ENCODE data around the gene LEF1. TPM values are rescaled to one million over a fixed set of nuclear protein-coding genes. Genes with fewer than 3 reads are reported as not detected.

LEF1 gene
- total RNA-seq, 1 donor from 2014 or later, result 2.8 TPM

- Mint-ChIP-seq H3K4me3 (ENCODE audit: unreplicated experiment) (no peak overlapping the region), H3K27ac (ENCODE audit: unreplicated experiment) (no peak overlapping the region), H3K36me3 (ENCODE audit: low read depth) (peaks cover 3% of the 10 kb centered on the region), H3K4me1 (ENCODE audit: low read depth) (no peaks in the 10 kb centered on the region), H3K27me3 (ENCODE audit: low read depth) (peaks cover 6% of the 10 kb centered on the region), H3K9me3 (ENCODE audit: low read depth) (no peaks in the 10 kb centered on the region)
- no peak for DNase-seq (ENCODE audit: low spot score)
- TF ChIP-seq CTCF (IDR thresholded peaks at IDR 0.05), result no peak
Observed at GRCh38 chr4:108201774-108202173, 33.0 kb upstream of the LEF1 start.

- Mint-ChIP-seq H3K4me3 (ENCODE audit: unreplicated experiment) (no peak overlapping the region), H3K27ac (ENCODE audit: unreplicated experiment) (no peak overlapping the region), H3K9me3 (ENCODE audit: low read depth) (no peaks in the 10 kb centered on the region), H3K27me3 (ENCODE audit: low read depth) (peaks cover 5% of the 10 kb centered on the region), H3K36me3 (ENCODE audit: low read depth) (peaks cover 3% of the 10 kb centered on the region), H3K4me1 (ENCODE audit: low read depth) (no peaks in the 10 kb centered on the region)
- DNase-seq (ENCODE audit: low spot score), result no peak
- no peak for TF ChIP-seq CTCF (IDR thresholded peaks at IDR 0.05)
Observed at GRCh38 chr4:108199881-108200280, 31.1 kb upstream of the LEF1 start.

- Mint-ChIP-seq H3K27me3 (ENCODE audit: low read depth) (no peaks in the 10 kb centered on the region), H3K4me3 (ENCODE audit: unreplicated experiment) (no peak overlapping the region), H3K36me3 (ENCODE audit: low read depth) (no peaks in the 10 kb centered on the region), H3K9me3 (ENCODE audit: low read depth) (no peaks in the 10 kb centered on the region), H3K4me1 (ENCODE audit: low read depth) (peaks cover 16% of the 10 kb centered on the region), H3K27ac (ENCODE audit: unreplicated experiment) (peak overlapping the region; percentile 35)
- DNase-seq (ENCODE audit: low spot score), result no peak
- no peak for TF ChIP-seq CTCF (IDR thresholded peaks at IDR 0.05)
Observed at GRCh38 chr4:108193886-108194672, 25.3 kb upstream of the LEF1 start.

DNA sequence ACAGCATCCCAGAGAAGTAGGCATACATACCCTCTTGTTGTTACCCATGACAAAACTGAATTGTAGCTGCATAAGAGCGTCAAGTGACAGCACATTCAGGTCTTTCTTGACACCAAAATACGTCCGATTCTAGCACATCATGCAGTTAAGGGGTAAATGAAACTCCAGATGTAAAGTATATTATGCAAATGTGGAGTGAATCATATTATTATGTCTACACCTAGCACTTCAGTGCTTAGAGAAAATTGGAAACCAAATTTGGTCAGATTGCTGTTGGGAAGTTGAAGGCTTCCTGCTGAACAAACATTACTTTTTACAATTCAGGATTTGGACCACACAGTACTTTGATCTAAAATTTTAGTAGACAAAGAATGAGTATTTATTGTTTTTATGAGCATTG lies 24.2 kb upstream of the LEF1 start:
- no peaks in the 10 kb centered on the region for H3K36me3 Mint-ChIP-seq (ENCODE audit: low read depth)
- no peaks in the 10 kb centered on the region for H3K9me3 Mint-ChIP-seq (ENCODE audit: low read depth)
- H3K4me3 Mint-ChIP-seq (ENCODE audit: unreplicated experiment), result no peak overlapping the region
- no peak overlapping the region for H3K27ac Mint-ChIP-seq (ENCODE audit: unreplicated experiment)
- H3K27me3 Mint-ChIP-seq (ENCODE audit: low read depth), result no peaks in the 10 kb centered on the region
- H3K4me1 Mint-ChIP-seq (ENCODE audit: low read depth), result peaks cover 16% of the 10 kb centered on the region
- no peak for DNase-seq (ENCODE audit: low spot score)
- TF ChIP-seq CTCF (IDR thresholded peaks at IDR 0.05), result no peak

GRCh38 chr4:108192056-108192455 lies 23.3 kb upstream of the LEF1 start:
- TF ChIP-seq CTCF (IDR thresholded peaks at IDR 0.05), result no peak
- no peak overlapping the region for H3K4me3 Mint-ChIP-seq (ENCODE audit: unreplicated experiment)
- no peak overlapping the region for H3K27ac Mint-ChIP-seq (ENCODE audit: unreplicated experiment)
- H3K27me3 Mint-ChIP-seq (ENCODE audit: low read depth), result no peaks in the 10 kb centered on the region
- H3K36me3 Mint-ChIP-seq (ENCODE audit: low read depth), result no peaks in the 10 kb centered on the region
- H3K9me3 Mint-ChIP-seq (ENCODE audit: low read depth), result no peaks in the 10 kb centered on the region
- no peak for DNase-seq (ENCODE audit: low spot score)
- peaks cover 16% of the 10 kb centered on the region for H3K4me1 Mint-ChIP-seq (ENCODE audit: low read depth)

Measured in chondrocyte (in vitro differentiated cells).